ENCODE results near the gene C3orf70. TPM values are rescaled to one million over a fixed set of nuclear protein-coding genes. Genes with fewer than 3 reads are reported as not detected.

C3orf70 gene
- total and polyA plus RNA-seq, 2 of the 8 experiments (the other 6 are each of a cell fraction or from before 2014, with no cell fraction given), result 1.7 to 2.0 TPM

DNA sequence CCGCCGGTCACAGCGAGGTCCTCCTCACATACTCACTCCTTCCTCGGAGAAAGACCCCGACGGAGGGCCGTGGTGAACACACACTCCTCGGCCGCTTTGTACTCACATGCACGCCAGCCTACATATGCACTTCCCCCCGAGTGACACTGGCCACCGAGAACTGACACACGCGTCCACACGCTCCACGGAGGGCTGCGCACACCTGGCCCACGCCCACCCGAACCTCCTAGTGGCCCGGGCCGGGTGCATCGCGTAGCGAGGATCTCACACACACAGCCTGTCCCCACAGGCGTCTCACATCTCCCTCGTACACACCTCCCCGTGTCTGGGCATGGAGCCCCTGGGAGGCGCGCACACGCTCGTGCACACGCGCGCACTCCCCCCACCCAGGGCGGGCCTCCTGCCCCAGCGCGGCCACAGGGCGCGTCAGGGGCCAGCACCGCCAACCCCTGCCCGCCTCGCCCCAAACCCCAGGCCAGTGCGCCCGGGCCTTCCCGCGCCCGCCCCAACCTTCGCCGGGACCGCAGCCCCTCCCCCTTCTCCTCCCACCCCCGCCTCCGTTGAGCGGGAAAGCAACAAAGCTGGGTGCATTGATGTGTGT lies 411 bp upstream of the C3orf70 start (continued):
- TF ChIP-seq MAFK (IDR thresholded peaks at IDR 0.05; ENCODE audit: low read depth, low read length) (no peak), PHF8 (conservative IDR thresholded peaks at IDR 0.05; ENCODE audit: low read depth, low read length) (no peak; the same call in 1 of the 2 replicates), EP300 (IDR thresholded peaks at IDR 0.05; ENCODE audit: borderline replicate concordance in 1 of 2, low read depth in 2 of 2, low read length in 2 of 2) (no peak), GTF2F1 (IDR thresholded peaks at IDR 0.05; ENCODE audit: borderline replicate concordance, low read depth, low read length) (no peak), BCL11A (IDR thresholded peaks at IDR 0.05; ENCODE audit: low read depth in 2 of 2, low read length in 2 of 2) (no peak), RAD21 (IDR thresholded peaks at IDR 0.05 in 1 of 2, conservative IDR thresholded peaks at IDR 0.05 in 1 of 2; ENCODE audit: low read depth in 2 of 2, low read length in 2 of 2) (no peak), SP1 (IDR thresholded peaks at IDR 0.05; ENCODE audit: low read depth, low read length) (no peak), POU5F1 (IDR thresholded peaks at IDR 0.05; ENCODE audit: low read depth, low read length) (no peak), NRF1 (IDR thresholded peaks at IDR 0.05; ENCODE audit: low read depth, low read length) (no peak), CHD2 (IDR thresholded peaks at IDR 0.05; ENCODE audit: low read length) (no peak), RNF2 (IDR thresholded peaks at IDR 0.05; ENCODE audit: borderline replicate concordance, low read depth, low read length, missing control alignments, poor library complexity, severe bottlenecking) (no peak), SIN3A (conservative IDR thresholded peaks at IDR 0.05 in 1 of 2, IDR thresholded peaks at IDR 0.05 in 1 of 2; ENCODE audit: low read depth in 1 of 2, low read length in 2 of 2) (no peak), RXRA (IDR thresholded peaks at IDR 0.05; ENCODE audit: insufficient read depth, low read depth, low read length) (no peak), BACH1 (IDR thresholded peaks at IDR 0.05; ENCODE audit: low read length) (no peak; the same call in 1 of the 2 replicates), SP4 (IDR thresholded peaks at IDR 0.05; ENCODE audit: low read length) (no peak), SUZ12 (IDR thresholded peaks at IDR 0.05; ENCODE audit: low read length) (peak; percentile 24; the same call in 1 of the 2 replicates), TCF12 (IDR thresholded peaks at IDR 0.05; ENCODE audit: low read depth, low read length) (no peak)
- TF ChIP-seq, protein P1, sequence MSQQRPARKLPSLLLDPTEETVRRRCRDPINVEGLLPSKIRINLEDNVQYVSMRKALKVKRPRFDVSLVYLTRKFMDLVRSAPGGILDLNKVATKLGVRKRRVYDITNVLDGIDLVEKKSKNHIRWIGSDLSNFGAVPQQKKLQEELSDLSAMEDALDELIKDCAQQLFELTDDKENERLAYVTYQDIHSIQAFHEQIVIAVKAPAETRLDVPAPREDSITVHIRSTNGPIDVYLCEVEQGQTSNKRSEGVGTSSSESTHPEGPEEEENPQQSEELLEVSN (IDR thresholded peaks at IDR 0.05), result 0 out of 2 replicates have a peak, but pooled peaks have one; percentile 44
- TF ChIP-seq, protein P2, sequence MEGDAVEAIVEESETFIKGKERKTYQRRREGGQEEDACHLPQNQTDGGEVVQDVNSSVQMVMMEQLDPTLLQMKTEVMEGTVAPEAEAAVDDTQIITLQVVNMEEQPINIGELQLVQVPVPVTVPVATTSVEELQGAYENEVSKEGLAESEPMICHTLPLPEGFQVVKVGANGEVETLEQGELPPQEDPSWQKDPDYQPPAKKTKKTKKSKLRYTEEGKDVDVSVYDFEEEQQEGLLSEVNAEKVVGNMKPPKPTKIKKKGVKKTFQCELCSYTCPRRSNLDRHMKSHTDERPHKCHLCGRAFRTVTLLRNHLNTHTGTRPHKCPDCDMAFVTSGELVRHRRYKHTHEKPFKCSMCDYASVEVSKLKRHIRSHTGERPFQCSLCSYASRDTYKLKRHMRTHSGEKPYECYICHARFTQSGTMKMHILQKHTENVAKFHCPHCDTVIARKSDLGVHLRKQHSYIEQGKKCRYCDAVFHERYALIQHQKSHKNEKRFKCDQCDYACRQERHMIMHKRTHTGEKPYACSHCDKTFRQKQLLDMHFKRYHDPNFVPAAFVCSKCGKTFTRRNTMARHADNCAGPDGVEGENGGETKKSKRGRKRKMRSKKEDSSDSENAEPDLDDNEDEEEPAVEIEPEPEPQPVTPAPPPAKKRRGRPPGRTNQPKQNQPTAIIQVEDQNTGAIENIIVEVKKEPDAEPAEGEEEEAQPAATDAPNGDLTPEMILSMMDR (IDR thresholded peaks at IDR 0.05; ENCODE audit: control extremely low read depth in 1 of 3, insufficient read depth in 1 of 3, low read depth in 1 of 3, low read length in 3 of 3), result no peak
- TF ChIP-seq, protein P3, sequence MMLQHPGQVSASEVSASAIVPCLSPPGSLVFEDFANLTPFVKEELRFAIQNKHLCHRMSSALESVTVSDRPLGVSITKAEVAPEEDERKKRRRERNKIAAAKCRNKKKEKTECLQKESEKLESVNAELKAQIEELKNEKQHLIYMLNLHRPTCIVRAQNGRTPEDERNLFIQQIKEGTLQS (IDR thresholded peaks at IDR 0.05; ENCODE audit: insufficient read depth, low read depth, low read length), result no peak
